T-helper 9 cell (primary cell): ENCODE measurements around the gene KIAA1217.

Experiments
- DNase-seq: peaks from one replicate; pipeline ENCODE4 v3.0.0-alpha.2; 2020
- total RNA-seq, 2 donors: gene quantifications; one replicate each; lab custom pipeline; 2026; lab: John Stamatoyannopoulos, UW

The KIAA1217 gene
- total RNA-seq = 0.72 to 6.6 reads per million in 2 donors

- no peak for DNase-seq
These were observed at the start of gene KIAA1217 for GRCh38 chr10:24208661-24209431. TSS of gene KIAA1217 (plus strand) at chr10:24209138. CDS start at chr10:24209194, 56 bp downstream.

- DNase-seq = no peak
These were observed 46.5 kb upstream of the KIAA1217 start for GRCh38 chr10:24162206-24162985.

GRCh38 chr10:24163485-24163884 is 45.5 kb upstream of the KIAA1217 start:
- DNase-seq = no peak

GRCh38 chr10:24168258-24169170 is 40.4 kb upstream of the KIAA1217 start:
- no peak for DNase-seq

GRCh38 chr10:24170199-24170598 is 38.7 kb upstream of the KIAA1217 start:
- no peak for DNase-seq

GRCh38 chr10:24172909-24173308 is 36.0 kb upstream of the KIAA1217 start:
- no peak for DNase-seq

GRCh38 chr10:24174014-24174413 is 34.9 kb upstream of the KIAA1217 start:
- no peak for DNase-seq

GRCh38 chr10:24176658-24177057 is 32.3 kb upstream of the KIAA1217 start:
- DNase-seq = no peak

GRCh38 chr10:24177636-24178035 is 31.3 kb upstream of the KIAA1217 start:
- DNase-seq = no peak

- DNase-seq = no peak
These were observed 28.0 kb upstream of the KIAA1217 start for GRCh38 chr10:24180891-24181290.

- no peak for DNase-seq
These were observed 24.5 kb upstream of the KIAA1217 start for GRCh38 chr10:24184455-24184854.

GRCh38 chr10:24193330-24193729 is 15.6 kb upstream of the KIAA1217 start:
- no peak for DNase-seq

- no peak for DNase-seq
These were observed 11.7 kb upstream of the KIAA1217 start for GRCh38 chr10:24197263-24197662.

GRCh38 chr10:24201503-24202180 is 7.3 kb upstream of the KIAA1217 start:
- DNase-seq = no peak

GRCh38 chr10:24202181-24202570 is 6.8 kb upstream of the KIAA1217 start:
- DNase-seq = no peak

GRCh38 chr10:24205821-24206220 is 3.1 kb upstream of the KIAA1217 start:
- no peak for DNase-seq

- no peak for DNase-seq
These were observed 2.6 kb upstream of the KIAA1217 start for GRCh38 chr10:24206334-24206733.

- no peak for DNase-seq
These were observed 2.0 kb upstream of the KIAA1217 start for GRCh38 chr10:24206926-24207325.

- DNase-seq = no peak
These were observed 1.6 kb upstream of the KIAA1217 start for GRCh38 chr10:24207341-24207740.

GRCh38 chr10:24207781-24208611 is 942 bp upstream of the KIAA1217 start:
- no peak for DNase-seq

GRCh38 chr10:24209432-24209771 is 464 bp downstream of the KIAA1217 start:
- DNase-seq = no peak
